H1 (cell line): Measurements from ENCODE around the gene CLEC7A. TPM values are rescaled to one million over a fixed set of nuclear protein-coding genes. Genes with fewer than 3 reads are reported as not detected.

Experiments
- CHD1 ChIP-seq: IDR thresholded peaks from 2 replicates; pipeline ENCODE4 v1.6.1; 2012; ENCODE audit warnings: low read depth, low read length, improper control_type of control experiment
- MAX ChIP-seq: IDR thresholded peaks from 2 replicates; pipeline ENCODE4 v1.6.1; 2012; ENCODE audit warnings: inconsistent platforms
- RXRA ChIP-seq: IDR thresholded peaks from 2 replicates; pipeline ENCODE4 v1.6.1; 2011; ENCODE audit warnings: low read depth, mild to moderate bottlenecking, low read length, moderate library complexity; ENCODE audit not compliant: insufficient read depth
- SAP30 ChIP-seq: fragments of 300-600 bp; sonication (generic); IDR thresholded peaks from 2 replicates; pipeline ENCODE4 v1.7.1; 2012; ENCODE audit warnings: low read length, moderate library complexity, mild to moderate bottlenecking, inconsistent platforms; ENCODE audit not compliant: insufficient read depth, insufficient replicate concordance
- YY1 ChIP-seq: IDR thresholded peaks from 2 replicates; pipeline ENCODE4 v1.6.1; 2011; ENCODE audit warnings: low read depth, mild to moderate bottlenecking, low read length
- polyA plus RNA-seq, 7 experiments: library from polyadenylated mRNA; depleted of rRNA in 3 of 7; stranded (reverse) in 5 of 7; unstranded in 2 of 7; fragments of >200 nt in 5 of 7; fragments of 200-250 nt in 2 of 7; gene quantifications; 1 replicate in 5 of 7; 2 replicates in 1 of 7; 4 replicates in 1 of 7; pipeline versions ENCODE4 v1.2.1 to v1.2.3, GENCODE V29; 2011 to 2013; ENCODE audit warnings: missing spikeins in 2 of 7, mixed read lengths in 2 of 7
- total RNA-seq: library from RNA; stranded (reverse); fragmentation: NEBNext Ultra II Directional; extraction: Animal tissue kit (Norgen Biotek cat#: 25700); gene quantifications from 2 replicates; pipeline ENCODE4 v1.2.1, GENCODE V29; 2021
- TF ChIP-seq, protein P1 (sequence below): fragments of 300-600 bp; sonication (generic); IDR thresholded peaks from 2 replicates; pipeline ENCODE4 v1.7.1; 2012; ENCODE audit warnings: low read length, moderate library complexity, mild to moderate bottlenecking, inconsistent platforms; ENCODE audit not compliant: insufficient replicate concordance
- TF ChIP-seq, protein P2 (sequence below): IDR thresholded peaks from 2 replicates; pipeline ENCODE4 v1.6.1; 2012; ENCODE audit warnings: inconsistent platforms

CLEC7A gene
- total and polyA plus RNA-seq, 2 of the 8 experiments (the other 6 are each of a cell fraction or from before 2014, with no cell fraction given) = 0.09 to 0.15 TPM

DNA sequence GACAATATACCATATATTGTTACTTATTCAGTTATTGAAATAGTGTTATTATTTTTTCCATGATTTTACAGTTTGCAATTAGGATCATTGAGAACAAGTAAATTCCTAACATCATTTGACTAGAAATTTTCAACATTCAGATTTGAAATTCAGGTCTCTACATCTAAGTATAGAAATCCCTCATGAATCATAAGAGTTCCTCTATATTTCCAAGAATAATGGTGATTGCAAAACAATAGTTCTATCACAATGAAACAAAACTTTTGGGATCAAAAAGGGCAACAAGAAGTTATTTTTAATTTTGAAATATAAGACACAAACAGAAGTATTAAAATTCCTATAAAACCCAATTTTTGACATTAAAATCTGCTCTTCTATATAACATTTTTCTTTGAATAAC is 42.0 kb downstream of the CLEC7A start (continued):
- TF ChIP-seq, protein P1, sequence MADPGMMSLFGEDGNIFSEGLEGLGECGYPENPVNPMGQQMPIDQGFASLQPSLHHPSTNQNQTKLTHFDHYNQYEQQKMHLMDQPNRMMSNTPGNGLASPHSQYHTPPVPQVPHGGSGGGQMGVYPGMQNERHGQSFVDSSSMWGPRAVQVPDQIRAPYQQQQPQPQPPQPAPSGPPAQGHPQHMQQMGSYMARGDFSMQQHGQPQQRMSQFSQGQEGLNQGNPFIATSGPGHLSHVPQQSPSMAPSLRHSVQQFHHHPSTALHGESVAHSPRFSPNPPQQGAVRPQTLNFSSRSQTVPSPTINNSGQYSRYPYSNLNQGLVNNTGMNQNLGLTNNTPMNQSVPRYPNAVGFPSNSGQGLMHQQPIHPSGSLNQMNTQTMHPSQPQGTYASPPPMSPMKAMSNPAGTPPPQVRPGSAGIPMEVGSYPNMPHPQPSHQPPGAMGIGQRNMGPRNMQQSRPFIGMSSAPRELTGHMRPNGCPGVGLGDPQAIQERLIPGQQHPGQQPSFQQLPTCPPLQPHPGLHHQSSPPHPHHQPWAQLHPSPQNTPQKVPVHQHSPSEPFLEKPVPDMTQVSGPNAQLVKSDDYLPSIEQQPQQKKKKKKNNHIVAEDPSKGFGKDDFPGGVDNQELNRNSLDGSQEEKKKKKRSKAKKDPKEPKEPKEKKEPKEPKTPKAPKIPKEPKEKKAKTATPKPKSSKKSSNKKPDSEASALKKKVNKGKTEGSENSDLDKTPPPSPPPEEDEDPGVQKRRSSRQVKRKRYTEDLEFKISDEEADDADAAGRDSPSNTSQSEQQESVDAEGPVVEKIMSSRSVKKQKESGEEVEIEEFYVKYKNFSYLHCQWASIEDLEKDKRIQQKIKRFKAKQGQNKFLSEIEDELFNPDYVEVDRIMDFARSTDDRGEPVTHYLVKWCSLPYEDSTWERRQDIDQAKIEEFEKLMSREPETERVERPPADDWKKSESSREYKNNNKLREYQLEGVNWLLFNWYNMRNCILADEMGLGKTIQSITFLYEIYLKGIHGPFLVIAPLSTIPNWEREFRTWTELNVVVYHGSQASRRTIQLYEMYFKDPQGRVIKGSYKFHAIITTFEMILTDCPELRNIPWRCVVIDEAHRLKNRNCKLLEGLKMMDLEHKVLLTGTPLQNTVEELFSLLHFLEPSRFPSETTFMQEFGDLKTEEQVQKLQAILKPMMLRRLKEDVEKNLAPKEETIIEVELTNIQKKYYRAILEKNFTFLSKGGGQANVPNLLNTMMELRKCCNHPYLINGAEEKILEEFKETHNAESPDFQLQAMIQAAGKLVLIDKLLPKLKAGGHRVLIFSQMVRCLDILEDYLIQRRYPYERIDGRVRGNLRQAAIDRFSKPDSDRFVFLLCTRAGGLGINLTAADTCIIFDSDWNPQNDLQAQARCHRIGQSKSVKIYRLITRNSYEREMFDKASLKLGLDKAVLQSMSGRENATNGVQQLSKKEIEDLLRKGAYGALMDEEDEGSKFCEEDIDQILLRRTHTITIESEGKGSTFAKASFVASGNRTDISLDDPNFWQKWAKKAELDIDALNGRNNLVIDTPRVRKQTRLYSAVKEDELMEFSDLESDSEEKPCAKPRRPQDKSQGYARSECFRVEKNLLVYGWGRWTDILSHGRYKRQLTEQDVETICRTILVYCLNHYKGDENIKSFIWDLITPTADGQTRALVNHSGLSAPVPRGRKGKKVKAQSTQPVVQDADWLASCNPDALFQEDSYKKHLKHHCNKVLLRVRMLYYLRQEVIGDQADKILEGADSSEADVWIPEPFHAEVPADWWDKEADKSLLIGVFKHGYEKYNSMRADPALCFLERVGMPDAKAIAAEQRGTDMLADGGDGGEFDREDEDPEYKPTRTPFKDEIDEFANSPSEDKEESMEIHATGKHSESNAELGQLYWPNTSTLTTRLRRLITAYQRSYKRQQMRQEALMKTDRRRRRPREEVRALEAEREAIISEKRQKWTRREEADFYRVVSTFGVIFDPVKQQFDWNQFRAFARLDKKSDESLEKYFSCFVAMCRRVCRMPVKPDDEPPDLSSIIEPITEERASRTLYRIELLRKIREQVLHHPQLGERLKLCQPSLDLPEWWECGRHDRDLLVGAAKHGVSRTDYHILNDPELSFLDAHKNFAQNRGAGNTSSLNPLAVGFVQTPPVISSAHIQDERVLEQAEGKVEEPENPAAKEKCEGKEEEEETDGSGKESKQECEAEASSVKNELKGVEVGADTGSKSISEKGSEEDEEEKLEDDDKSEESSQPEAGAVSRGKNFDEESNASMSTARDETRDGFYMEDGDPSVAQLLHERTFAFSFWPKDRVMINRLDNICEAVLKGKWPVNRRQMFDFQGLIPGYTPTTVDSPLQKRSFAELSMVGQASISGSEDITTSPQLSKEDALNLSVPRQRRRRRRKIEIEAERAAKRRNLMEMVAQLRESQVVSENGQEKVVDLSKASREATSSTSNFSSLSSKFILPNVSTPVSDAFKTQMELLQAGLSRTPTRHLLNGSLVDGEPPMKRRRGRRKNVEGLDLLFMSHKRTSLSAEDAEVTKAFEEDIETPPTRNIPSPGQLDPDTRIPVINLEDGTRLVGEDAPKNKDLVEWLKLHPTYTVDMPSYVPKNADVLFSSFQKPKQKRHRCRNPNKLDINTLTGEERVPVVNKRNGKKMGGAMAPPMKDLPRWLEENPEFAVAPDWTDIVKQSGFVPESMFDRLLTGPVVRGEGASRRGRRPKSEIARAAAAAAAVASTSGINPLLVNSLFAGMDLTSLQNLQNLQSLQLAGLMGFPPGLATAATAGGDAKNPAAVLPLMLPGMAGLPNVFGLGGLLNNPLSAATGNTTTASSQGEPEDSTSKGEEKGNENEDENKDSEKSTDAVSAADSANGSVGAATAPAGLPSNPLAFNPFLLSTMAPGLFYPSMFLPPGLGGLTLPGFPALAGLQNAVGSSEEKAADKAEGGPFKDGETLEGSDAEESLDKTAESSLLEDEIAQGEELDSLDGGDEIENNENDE = no peak
- TF ChIP-seq SAP30 (no peak), RXRA (no peak), CHD1 (no peak), MAX (no peak), YY1 (no peak)
- TF ChIP-seq, protein P2, sequence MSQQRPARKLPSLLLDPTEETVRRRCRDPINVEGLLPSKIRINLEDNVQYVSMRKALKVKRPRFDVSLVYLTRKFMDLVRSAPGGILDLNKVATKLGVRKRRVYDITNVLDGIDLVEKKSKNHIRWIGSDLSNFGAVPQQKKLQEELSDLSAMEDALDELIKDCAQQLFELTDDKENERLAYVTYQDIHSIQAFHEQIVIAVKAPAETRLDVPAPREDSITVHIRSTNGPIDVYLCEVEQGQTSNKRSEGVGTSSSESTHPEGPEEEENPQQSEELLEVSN = no peak
